ENCODE results near the gene CPLX4.

Gene CPLX4

GRCh38 chr18:59343926-59344325, 25.5 kb upstream of the CPLX4 start:
- H3K27ac ChIP-seq (ENCODE audit: low read length), result no peak overlapping the region
- H3K9me3 ChIP-seq (ENCODE audit: insufficient read depth, low read depth, low read length), result no peaks in the 10 kb centered on the region
- no peaks in the 10 kb centered on the region for H3K4me1 ChIP-seq (ENCODE audit: insufficient read depth, low read length)
- H3K9ac ChIP-seq (ENCODE audit: low read depth, low read length), result no peak overlapping the region
- no peak overlapping the region for H3K4me3 ChIP-seq (ENCODE audit: low read length)
- H3K36me3 ChIP-seq (ENCODE audit: insufficient read depth, low read depth, low read length), result peaks cover 96% of the 10 kb centered on the region
- no peaks in the 10 kb centered on the region for H3K27me3 ChIP-seq (ENCODE audit: insufficient read depth, low read length)

GRCh38 chr18:59340817-59341216, 22.4 kb upstream of the CPLX4 start:
- Histone ChIP-seq H3K9ac (ENCODE audit: low read depth, low read length) (no peak overlapping the region), H3K27me3 (ENCODE audit: insufficient read depth, low read length) (no peaks in the 10 kb centered on the region), H3K9me3 (ENCODE audit: insufficient read depth, low read depth, low read length) (no peaks in the 10 kb centered on the region), H3K4me1 (ENCODE audit: insufficient read depth, low read length) (no peaks in the 10 kb centered on the region), H3K27ac (ENCODE audit: low read length) (no peak overlapping the region), H3K36me3 (ENCODE audit: insufficient read depth, low read depth, low read length) (peaks cover 95% of the 10 kb centered on the region), H3K4me3 (ENCODE audit: low read length) (no peak overlapping the region)

- H3K4me1 ChIP-seq (ENCODE audit: insufficient read depth, low read length), result no peaks in the 10 kb centered on the region
- no peak overlapping the region for H3K9ac ChIP-seq (ENCODE audit: low read depth, low read length)
- no peak overlapping the region for H3K4me3 ChIP-seq (ENCODE audit: low read length)
- H3K27me3 ChIP-seq (ENCODE audit: insufficient read depth, low read length), result no peaks in the 10 kb centered on the region
- H3K36me3 ChIP-seq (ENCODE audit: insufficient read depth, low read depth, low read length), result peaks cover 95% of the 10 kb centered on the region
- no peaks in the 10 kb centered on the region for H3K9me3 ChIP-seq (ENCODE audit: insufficient read depth, low read depth, low read length)
- no peak overlapping the region for H3K27ac ChIP-seq (ENCODE audit: low read length)
Measured at GRCh38 chr18:59340312-59340711, 21.9 kb upstream of the CPLX4 start.

GRCh38 chr18:59332986-59333385, 14.5 kb upstream of the CPLX4 start:
- Histone ChIP-seq H3K4me1 (ENCODE audit: insufficient read depth, low read length) (no peaks in the 10 kb centered on the region), H3K27ac (ENCODE audit: low read length) (no peak overlapping the region), H3K9ac (ENCODE audit: low read depth, low read length) (no peak overlapping the region), H3K27me3 (ENCODE audit: insufficient read depth, low read length) (no peaks in the 10 kb centered on the region), H3K36me3 (ENCODE audit: insufficient read depth, low read depth, low read length) (peaks cover 94% of the 10 kb centered on the region), H3K9me3 (ENCODE audit: insufficient read depth, low read depth, low read length) (no peaks in the 10 kb centered on the region), H3K4me3 (ENCODE audit: low read length) (no peak overlapping the region)

- Histone ChIP-seq H3K27me3 (ENCODE audit: insufficient read depth, low read length) (no peaks in the 10 kb centered on the region), H3K4me3 (ENCODE audit: low read length) (no peak overlapping the region), H3K27ac (ENCODE audit: low read length) (no peak overlapping the region), H3K4me1 (ENCODE audit: insufficient read depth, low read length) (no peaks in the 10 kb centered on the region), H3K9ac (ENCODE audit: low read depth, low read length) (no peak overlapping the region), H3K9me3 (ENCODE audit: insufficient read depth, low read depth, low read length) (no peaks in the 10 kb centered on the region), H3K36me3 (ENCODE audit: insufficient read depth, low read depth, low read length) (peaks cover 78% of the 10 kb centered on the region)
Measured at GRCh38 chr18:59328683-59329082, 10.2 kb upstream of the CPLX4 start.

GRCh38 chr18:59325965-59326364, 7.5 kb upstream of the CPLX4 start:
- no peak overlapping the region for H3K4me3 ChIP-seq (ENCODE audit: low read length)
- peaks cover 51% of the 10 kb centered on the region for H3K36me3 ChIP-seq (ENCODE audit: insufficient read depth, low read depth, low read length)
- H3K4me1 ChIP-seq (ENCODE audit: insufficient read depth, low read length), result no peaks in the 10 kb centered on the region
- H3K27ac ChIP-seq (ENCODE audit: low read length), result no peak overlapping the region
- H3K27me3 ChIP-seq (ENCODE audit: insufficient read depth, low read length), result no peaks in the 10 kb centered on the region
- no peak overlapping the region for H3K9ac ChIP-seq (ENCODE audit: low read depth, low read length)
- H3K9me3 ChIP-seq (ENCODE audit: insufficient read depth, low read depth, low read length), result no peaks in the 10 kb centered on the region

GRCh38 chr18:59324623-59324971, 6.1 kb upstream of the CPLX4 start:
- H3K9me3 ChIP-seq (ENCODE audit: insufficient read depth, low read depth, low read length), result no peaks in the 10 kb centered on the region
- H3K4me3 ChIP-seq (ENCODE audit: low read length), result no peak overlapping the region
- H3K27ac ChIP-seq (ENCODE audit: low read length), result no peak overlapping the region
- no peaks in the 10 kb centered on the region for H3K4me1 ChIP-seq (ENCODE audit: insufficient read depth, low read length)
- no peaks in the 10 kb centered on the region for H3K27me3 ChIP-seq (ENCODE audit: insufficient read depth, low read length)
- H3K36me3 ChIP-seq (ENCODE audit: insufficient read depth, low read depth, low read length), result peaks cover 37% of the 10 kb centered on the region
- no peak overlapping the region for H3K9ac ChIP-seq (ENCODE audit: low read depth, low read length)

- Histone ChIP-seq H3K27ac (ENCODE audit: low read length) (no peak overlapping the region), H3K9ac (ENCODE audit: low read depth, low read length) (no peak overlapping the region), H3K27me3 (ENCODE audit: insufficient read depth, low read length) (no peaks in the 10 kb centered on the region; the same call in 1 of the 2 replicates), H3K9me3 (ENCODE audit: insufficient read depth, low read depth, low read length) (no peaks in the 10 kb centered on the region), H3K4me1 (ENCODE audit: insufficient read depth, low read length) (no peaks in the 10 kb centered on the region), H3K4me3 (ENCODE audit: low read length) (no peak overlapping the region), H3K36me3 (ENCODE audit: insufficient read depth, low read depth, low read length) (peaks cover 32% of the 10 kb centered on the region)
Measured at GRCh38 chr18:59323931-59324622, 5.6 kb upstream of the CPLX4 start.

GRCh38 chr18:59311631-59312030, 6.8 kb downstream of the CPLX4 start:
- Histone ChIP-seq H3K27ac (ENCODE audit: low read length) (no peak overlapping the region), H3K9me3 (ENCODE audit: insufficient read depth, low read depth, low read length) (no peaks in the 10 kb centered on the region)

GRCh38 chr18:59308938-59309260, 9.6 kb downstream of the CPLX4 start:
- Histone ChIP-seq H3K9me3 (ENCODE audit: insufficient read depth, low read depth, low read length) (no peaks in the 10 kb centered on the region), H3K27me3 (ENCODE audit: insufficient read depth, low read length) (peaks cover 69% of the 10 kb centered on the region), H3K36me3 (ENCODE audit: insufficient read depth, low read depth, low read length) (no peaks in the 10 kb centered on the region), H3K4me1 (ENCODE audit: insufficient read depth, low read length) (no peaks in the 10 kb centered on the region), H3K27ac (ENCODE audit: low read length) (no peak overlapping the region), H3K4me3 (ENCODE audit: low read length) (peak overlapping the region; percentile 58; the same call in 1 of the 2 replicates), H3K9ac (ENCODE audit: low read depth, low read length) (no peak overlapping the region)

More at GRCh38 chr18:59311631-59312030, 6.8 kb downstream of the CPLX4 start:
- H3K27me3 ChIP-seq (ENCODE audit: insufficient read depth, low read length), result peaks cover 52% of the 10 kb centered on the region
- H3K36me3 ChIP-seq (ENCODE audit: insufficient read depth, low read depth, low read length), result no peaks in the 10 kb centered on the region
- H3K4me1 ChIP-seq (ENCODE audit: insufficient read depth, low read length), result no peaks in the 10 kb centered on the region
- H3K9ac ChIP-seq (ENCODE audit: low read depth, low read length), result no peak overlapping the region
- H3K4me3 ChIP-seq (ENCODE audit: low read length), result no peak overlapping the region

GRCh38 chr18:59308248-59308937, 10.1 kb downstream of the CPLX4 start:
- H3K27me3 ChIP-seq (ENCODE audit: insufficient read depth, low read length), result peaks cover 73% of the 10 kb centered on the region
- H3K9ac ChIP-seq (ENCODE audit: low read depth, low read length), result no peak overlapping the region
- no peak overlapping the region for H3K27ac ChIP-seq (ENCODE audit: low read length)
- no peaks in the 10 kb centered on the region for H3K9me3 ChIP-seq (ENCODE audit: insufficient read depth, low read depth, low read length)
- H3K4me1 ChIP-seq (ENCODE audit: insufficient read depth, low read length), result no peaks in the 10 kb centered on the region
- no peaks in the 10 kb centered on the region for H3K36me3 ChIP-seq (ENCODE audit: insufficient read depth, low read depth, low read length)
- H3K4me3 ChIP-seq (ENCODE audit: low read length), result peak overlapping the region; percentile 58; the same call in 1 of the 2 replicates

GRCh38 chr18:59306640-59307039, 11.8 kb downstream of the CPLX4 start:
- peaks cover 73% of the 10 kb centered on the region for H3K27me3 ChIP-seq (ENCODE audit: insufficient read depth, low read length)
- no peaks in the 10 kb centered on the region for H3K4me1 ChIP-seq (ENCODE audit: insufficient read depth, low read length)
- H3K9me3 ChIP-seq (ENCODE audit: insufficient read depth, low read depth, low read length), result no peaks in the 10 kb centered on the region
- no peaks in the 10 kb centered on the region for H3K36me3 ChIP-seq (ENCODE audit: insufficient read depth, low read depth, low read length)
- H3K9ac ChIP-seq (ENCODE audit: low read depth, low read length), result no peak overlapping the region
- H3K4me3 ChIP-seq (ENCODE audit: low read length), result no peak overlapping the region
- no peak overlapping the region for H3K27ac ChIP-seq (ENCODE audit: low read length)

All from iPS-20b (cell line).